PFSK-1 (cell line): ENCODE results near the gene RGS3.

ENCODE experiments used
- FOXP2 ChIP-seq: optimal IDR thresholded peaks from 2 replicates; pipeline ENCODE3; 2011; ENCODE audit warnings: borderline replicate concordance, control low read depth, inconsistent platforms; ENCODE audit not compliant: insufficient read depth; ENCODE audit errors: extremely low read length, extremely low read depth
- POLR2AphosphoS5 ChIP-seq: IDR thresholded peaks from 2 replicates; pipeline ENCODE4 v1.6.1; 2012; ENCODE audit warnings: low read depth, mild to moderate bottlenecking, control low read depth, low read length, moderate library complexity
- SIN3A ChIP-seq: IDR thresholded peaks from 2 replicates; pipeline ENCODE4 v1.6.1; 2012; ENCODE audit warnings: mild to moderate bottlenecking, low read length, moderate library complexity, borderline replicate concordance; ENCODE audit not compliant: insufficient read depth
- TAF1 ChIP-seq: IDR thresholded peaks from 2 replicates; pipeline ENCODE4 v1.6.1; 2012; ENCODE audit warnings: low read length, control low read depth, borderline replicate concordance; ENCODE audit not compliant: insufficient read depth
- TF ChIP-seq, protein P1 (sequence below), 2 experiments: IDR thresholded peaks; 2 replicates each; pipeline versions ENCODE4 v1.6.1 to v1.8.0; 2011 to 2012; ENCODE audit warnings: low read depth in 2 of 2, low read length in 2 of 2, control low read depth in 1 of 2, inconsistent platforms in 1 of 2, mild to moderate bottlenecking in 1 of 2, moderate library complexity in 1 of 2; ENCODE audit not compliant: insufficient read depth in 1 of 2

Gene RGS3

DNA sequence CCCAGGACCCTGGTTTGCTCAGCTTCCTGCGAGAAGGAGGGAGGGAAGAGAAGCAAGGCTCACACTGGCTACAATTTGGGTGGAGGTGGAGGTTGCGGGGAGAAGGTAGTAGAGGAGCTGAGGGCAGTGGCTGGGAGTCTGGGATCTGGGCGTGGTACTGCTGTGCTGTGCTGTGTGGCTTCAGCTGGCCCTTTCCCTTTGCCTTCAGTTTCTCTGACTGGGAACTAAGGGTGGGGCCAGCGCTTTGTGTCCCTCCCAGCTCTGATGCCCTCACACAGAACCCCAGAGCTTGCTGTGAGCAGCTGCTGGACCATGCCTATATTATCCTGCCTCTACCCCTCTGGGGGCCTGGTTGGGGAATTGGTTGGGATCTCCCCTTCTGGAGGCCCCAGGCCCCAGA lies 60.9 kb downstream of the RGS3 start:
- TF ChIP-seq SIN3A = no peak
- TF ChIP-seq TAF1 = no peak
- TF ChIP-seq FOXP2 = no peak
- TF ChIP-seq, protein P1, sequence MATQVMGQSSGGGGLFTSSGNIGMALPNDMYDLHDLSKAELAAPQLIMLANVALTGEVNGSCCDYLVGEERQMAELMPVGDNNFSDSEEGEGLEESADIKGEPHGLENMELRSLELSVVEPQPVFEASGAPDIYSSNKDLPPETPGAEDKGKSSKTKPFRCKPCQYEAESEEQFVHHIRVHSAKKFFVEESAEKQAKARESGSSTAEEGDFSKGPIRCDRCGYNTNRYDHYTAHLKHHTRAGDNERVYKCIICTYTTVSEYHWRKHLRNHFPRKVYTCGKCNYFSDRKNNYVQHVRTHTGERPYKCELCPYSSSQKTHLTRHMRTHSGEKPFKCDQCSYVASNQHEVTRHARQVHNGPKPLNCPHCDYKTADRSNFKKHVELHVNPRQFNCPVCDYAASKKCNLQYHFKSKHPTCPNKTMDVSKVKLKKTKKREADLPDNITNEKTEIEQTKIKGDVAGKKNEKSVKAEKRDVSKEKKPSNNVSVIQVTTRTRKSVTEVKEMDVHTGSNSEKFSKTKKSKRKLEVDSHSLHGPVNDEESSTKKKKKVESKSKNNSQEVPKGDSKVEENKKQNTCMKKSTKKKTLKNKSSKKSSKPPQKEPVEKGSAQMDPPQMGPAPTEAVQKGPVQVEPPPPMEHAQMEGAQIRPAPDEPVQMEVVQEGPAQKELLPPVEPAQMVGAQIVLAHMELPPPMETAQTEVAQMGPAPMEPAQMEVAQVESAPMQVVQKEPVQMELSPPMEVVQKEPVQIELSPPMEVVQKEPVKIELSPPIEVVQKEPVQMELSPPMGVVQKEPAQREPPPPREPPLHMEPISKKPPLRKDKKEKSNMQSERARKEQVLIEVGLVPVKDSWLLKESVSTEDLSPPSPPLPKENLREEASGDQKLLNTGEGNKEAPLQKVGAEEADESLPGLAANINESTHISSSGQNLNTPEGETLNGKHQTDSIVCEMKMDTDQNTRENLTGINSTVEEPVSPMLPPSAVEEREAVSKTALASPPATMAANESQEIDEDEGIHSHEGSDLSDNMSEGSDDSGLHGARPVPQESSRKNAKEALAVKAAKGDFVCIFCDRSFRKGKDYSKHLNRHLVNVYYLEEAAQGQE (IDR thresholded peaks at IDR 0.05; ENCODE audit: insufficient read depth in 1 of 2, low read depth in 2 of 2, low read length in 2 of 2) = no peak
- no peak for TF ChIP-seq POLR2AphosphoS5

DNA sequence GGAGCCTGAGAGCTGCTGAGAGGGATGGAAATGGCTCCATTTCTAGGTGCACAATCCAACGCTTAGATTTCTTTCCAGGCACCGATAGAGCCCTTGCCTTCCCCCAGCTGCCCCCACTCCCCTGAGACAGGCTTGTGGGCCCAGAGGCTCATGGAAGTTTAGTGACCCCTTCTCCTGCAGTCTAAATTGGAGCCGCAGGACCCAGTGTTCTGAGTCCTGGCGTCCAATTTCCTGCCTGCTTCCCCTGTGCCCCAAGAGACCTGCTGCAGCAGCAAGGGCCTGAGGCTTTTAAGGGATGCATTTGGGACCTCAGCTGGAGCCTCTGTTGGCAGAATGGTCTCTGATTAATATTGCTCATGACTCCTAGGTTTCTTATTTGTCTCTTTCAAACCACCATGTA lies 61.7 kb downstream of the RGS3 start:
- TF ChIP-seq TAF1 (no peak), SIN3A (no peak), POLR2AphosphoS5 (no peak), FOXP2 (no peak)
- TF ChIP-seq, protein P1 (IDR thresholded peaks at IDR 0.05; ENCODE audit: insufficient read depth in 1 of 2, low read depth in 2 of 2, low read length in 2 of 2) = no peak

DNA sequence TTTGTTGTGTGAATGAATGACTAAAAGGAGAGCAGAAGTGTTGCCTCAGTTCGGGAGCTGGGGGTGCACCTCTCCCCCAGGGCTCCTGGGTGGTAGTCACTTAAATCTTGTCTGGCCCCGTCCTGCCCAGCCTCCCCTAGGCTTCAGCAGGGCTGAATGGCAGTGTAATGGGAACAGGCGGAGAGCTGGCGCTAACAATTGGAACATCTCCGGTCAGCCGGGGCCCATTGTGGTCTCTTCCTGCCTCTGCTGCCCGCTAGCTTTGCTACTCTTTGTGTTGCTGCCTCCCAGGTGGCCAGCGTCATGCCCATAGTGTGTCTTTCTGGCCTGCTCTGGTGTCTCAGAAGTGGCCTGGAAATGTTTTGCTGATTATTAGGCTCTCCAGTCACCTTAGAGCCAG lies 62.3 kb downstream of the RGS3 start:
- TF ChIP-seq POLR2AphosphoS5 (no peak), FOXP2 (no peak), TAF1 (no peak), SIN3A (no peak)
- TF ChIP-seq, protein P1 (IDR thresholded peaks at IDR 0.05; ENCODE audit: insufficient read depth in 1 of 2, low read depth in 2 of 2, low read length in 2 of 2) = no peak

DNA sequence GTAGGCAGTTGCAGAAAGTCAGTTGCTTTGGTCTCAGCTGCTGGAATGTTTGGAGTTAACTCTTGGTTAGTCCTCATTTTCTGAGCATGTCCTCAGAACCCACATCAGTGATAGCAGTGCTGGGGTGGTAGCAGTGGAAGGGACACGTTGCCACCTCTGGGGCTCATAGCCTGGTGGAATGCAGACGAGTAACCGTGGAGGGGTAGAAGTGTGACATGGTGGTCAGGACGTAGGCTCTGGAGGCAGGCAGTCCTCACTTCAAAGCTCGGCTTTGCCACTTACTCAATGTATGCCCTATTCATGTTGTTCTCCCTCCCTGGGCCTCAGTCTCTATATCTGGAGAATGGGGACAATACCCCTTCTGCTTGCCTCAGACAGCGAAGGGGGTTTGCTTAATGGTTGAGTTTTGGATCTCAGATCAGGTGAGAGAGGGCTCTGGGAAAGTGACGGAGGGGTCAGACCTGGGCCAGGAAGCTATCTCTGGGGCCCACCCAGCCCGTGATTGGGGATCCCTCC lies 62.8 kb downstream of the RGS3 start:
- no peak for TF ChIP-seq SIN3A
- TF ChIP-seq POLR2AphosphoS5 = no peak
- TF ChIP-seq, protein P1 (IDR thresholded peaks at IDR 0.05; ENCODE audit: insufficient read depth in 1 of 2, low read depth in 2 of 2, low read length in 2 of 2) = no peak
- TF ChIP-seq TAF1 = no peak
- TF ChIP-seq FOXP2 = no peak

DNA sequence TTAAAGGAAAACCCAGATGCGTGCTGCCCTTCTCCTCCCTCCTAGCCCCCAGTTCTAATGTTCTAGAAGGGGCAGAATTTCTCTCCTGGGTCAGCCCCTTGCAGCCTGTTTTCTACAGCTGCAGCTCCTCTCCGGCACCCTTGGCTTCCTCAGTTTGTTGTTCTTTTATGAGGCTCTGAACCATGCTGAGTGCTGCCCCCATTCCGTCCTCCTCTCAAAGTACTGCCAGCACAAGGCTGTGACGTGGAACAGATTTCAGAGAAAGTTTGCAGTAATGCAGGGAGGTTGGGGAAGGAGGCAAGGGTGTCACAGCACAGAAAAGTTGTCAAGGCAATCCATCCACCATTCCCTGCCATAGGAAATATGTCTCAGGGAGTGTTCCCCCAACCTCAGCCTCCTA lies 63.3 kb downstream of the RGS3 start:
- TF ChIP-seq FOXP2 = no peak
- TF ChIP-seq POLR2AphosphoS5 = no peak
- no peak for TF ChIP-seq SIN3A
- TF ChIP-seq TAF1 = no peak
- TF ChIP-seq, protein P1 (IDR thresholded peaks at IDR 0.05; ENCODE audit: insufficient read depth in 1 of 2, low read depth in 2 of 2, low read length in 2 of 2) = no peak
